ENCODE data around the gene SLC13A5.

GRCh38 chr17:6700948-6701307 is 12.2 kb downstream of the SLC13A5 start:
- TF ChIP-seq, protein P1, sequence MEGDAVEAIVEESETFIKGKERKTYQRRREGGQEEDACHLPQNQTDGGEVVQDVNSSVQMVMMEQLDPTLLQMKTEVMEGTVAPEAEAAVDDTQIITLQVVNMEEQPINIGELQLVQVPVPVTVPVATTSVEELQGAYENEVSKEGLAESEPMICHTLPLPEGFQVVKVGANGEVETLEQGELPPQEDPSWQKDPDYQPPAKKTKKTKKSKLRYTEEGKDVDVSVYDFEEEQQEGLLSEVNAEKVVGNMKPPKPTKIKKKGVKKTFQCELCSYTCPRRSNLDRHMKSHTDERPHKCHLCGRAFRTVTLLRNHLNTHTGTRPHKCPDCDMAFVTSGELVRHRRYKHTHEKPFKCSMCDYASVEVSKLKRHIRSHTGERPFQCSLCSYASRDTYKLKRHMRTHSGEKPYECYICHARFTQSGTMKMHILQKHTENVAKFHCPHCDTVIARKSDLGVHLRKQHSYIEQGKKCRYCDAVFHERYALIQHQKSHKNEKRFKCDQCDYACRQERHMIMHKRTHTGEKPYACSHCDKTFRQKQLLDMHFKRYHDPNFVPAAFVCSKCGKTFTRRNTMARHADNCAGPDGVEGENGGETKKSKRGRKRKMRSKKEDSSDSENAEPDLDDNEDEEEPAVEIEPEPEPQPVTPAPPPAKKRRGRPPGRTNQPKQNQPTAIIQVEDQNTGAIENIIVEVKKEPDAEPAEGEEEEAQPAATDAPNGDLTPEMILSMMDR (IDR thresholded peaks at IDR 0.05) = no peak
- no peak for TF ChIP-seq EZH2 (IDR thresholded peaks at IDR 0.05)
